Mononuclear cell (primary cell): ENCODE measurements around the gene CATSPERZ. TPM values are rescaled to one million over a fixed set of nuclear protein-coding genes. Genes with fewer than 3 reads are reported as not detected.
A peak's percentile ranks its signal among the peaks of the same experiment; 100 is the strongest.

Experiments
- H3K27me3 ChIP-seq: 2 replicates; pipeline ENCODE4 v1.6.0; 2011; ENCODE audit warnings: low read length, control low read depth; ENCODE audit not compliant: insufficient read depth
- H3K4me1 ChIP-seq: 2 replicates; pipeline ENCODE4 v1.5.1; 2011; ENCODE audit warnings: mild to moderate bottlenecking, low read length, control low read depth; ENCODE audit not compliant: insufficient read depth
- H3K4me3 ChIP-seq: 2 replicates; pipeline ENCODE4 v1.5.1; 2011; ENCODE audit warnings: mild to moderate bottlenecking, low read length, moderate library complexity
- H3K9me3 ChIP-seq: 2 replicates; pipeline ENCODE4 v1.5.1; 2011; ENCODE audit warnings: low read depth, mild to moderate bottlenecking, control low read depth, low read length
- total RNA-seq: library from RNA; depleted of rRNA; stranded (reverse); fragments of >200 nt; gene quantifications from one replicate; pipeline ENCODE4 v1.2.3, GENCODE V29; 2012

Gene CATSPERZ
- total RNA-seq, 1 donor = not detected

- Histone ChIP-seq H3K4me3 (no peak overlapping the region), H3K9me3 (no peaks in the 10 kb centered on the region), H3K27me3 (no peaks in the 10 kb centered on the region), H3K4me1 (peaks cover 20% of the 10 kb centered on the region)
Measured at GRCh38 chr11:64327993-64328392, 27.8 kb downstream of the CATSPERZ start.

- Histone ChIP-seq H3K4me1 (peaks cover 34% of the 10 kb centered on the region), H3K27me3 (no peaks in the 10 kb centered on the region), H3K4me3 (no peak overlapping the region), H3K9me3 (no peaks in the 10 kb centered on the region)
Measured at GRCh38 chr11:64330888-64331287, 30.7 kb downstream of the CATSPERZ start.

GRCh38 chr11:64331569-64332371 is 31.6 kb downstream of the CATSPERZ start:
- H3K4me3 ChIP-seq = no peak overlapping the region
- H3K27me3 ChIP-seq = no peaks in the 10 kb centered on the region
- H3K9me3 ChIP-seq = no peaks in the 10 kb centered on the region
- peaks cover 34% of the 10 kb centered on the region for H3K4me1 ChIP-seq

GRCh38 chr11:64333556-64333955 is 33.4 kb downstream of the CATSPERZ start:
- H3K4me1 ChIP-seq = peaks cover 36% of the 10 kb centered on the region
- H3K9me3 ChIP-seq = no peaks in the 10 kb centered on the region
- no peak overlapping the region for H3K4me3 ChIP-seq

DNA sequence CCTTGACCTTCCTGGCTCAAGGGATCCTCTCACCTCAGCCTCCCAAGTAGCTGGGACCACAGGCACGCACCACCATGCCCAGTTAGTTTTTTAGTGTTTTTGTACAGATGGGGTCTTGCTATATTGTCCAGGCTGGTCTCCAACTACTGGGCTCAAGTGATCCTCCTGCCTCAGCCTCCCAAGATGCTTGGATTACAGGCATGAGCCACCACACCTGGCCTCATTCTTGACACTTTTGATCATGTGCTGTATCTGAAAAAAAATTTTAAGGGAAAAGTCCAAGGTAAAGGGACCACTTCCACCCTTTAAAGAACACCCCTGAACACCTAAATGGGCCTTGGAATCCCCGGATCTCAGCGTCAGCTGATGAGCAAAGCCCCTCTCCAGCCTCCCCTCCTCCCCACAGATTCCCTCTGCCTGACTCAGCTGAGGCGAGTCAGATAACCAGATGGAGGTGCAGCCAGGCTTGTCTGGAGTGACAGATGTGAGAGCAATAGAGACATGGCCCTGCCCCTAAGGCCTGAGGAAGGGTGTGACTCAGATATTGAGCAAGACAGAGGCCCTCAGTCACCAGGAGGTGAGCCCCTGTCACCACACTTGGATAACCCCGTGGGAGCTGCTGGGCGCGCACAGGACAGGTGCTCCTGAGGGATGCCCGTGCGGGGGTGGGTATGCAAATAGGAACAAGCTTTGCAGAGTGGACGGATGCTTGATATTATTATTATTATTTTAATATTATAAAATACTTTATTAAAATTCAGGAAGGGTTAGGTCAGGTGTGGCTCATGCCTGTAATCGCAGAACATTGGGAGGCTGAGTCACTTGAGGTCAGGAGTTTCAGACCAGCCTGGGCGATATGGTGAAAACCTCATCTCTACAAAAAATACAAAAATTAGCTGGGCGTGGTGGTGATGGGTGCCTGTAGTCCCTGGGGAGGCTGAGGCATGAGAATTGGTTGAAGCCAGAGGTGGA is 34.9 kb downstream of the CATSPERZ start:
- Histone ChIP-seq H3K27me3 (no peaks in the 10 kb centered on the region), H3K4me1 (peaks cover 51% of the 10 kb centered on the region), H3K9me3 (no peaks in the 10 kb centered on the region), H3K4me3 (no peak overlapping the region)

More at GRCh38 chr11:64333556-64333955, 33.4 kb downstream of the CATSPERZ start:
- no peaks in the 10 kb centered on the region for H3K27me3 ChIP-seq

GRCh38 chr11:64337538-64338249 is 37.5 kb downstream of the CATSPERZ start:
- Histone ChIP-seq H3K9me3 (no peaks in the 10 kb centered on the region), H3K4me1 (peaks cover 54% of the 10 kb centered on the region), H3K27me3 (no peaks in the 10 kb centered on the region), H3K4me3 (no peak overlapping the region)

- Histone ChIP-seq H3K4me3 (no peak overlapping the region), H3K9me3 (no peaks in the 10 kb centered on the region), H3K27me3 (no peaks in the 10 kb centered on the region), H3K4me1 (peaks cover 57% of the 10 kb centered on the region)
Measured at GRCh38 chr11:64338716-64339115, 38.6 kb downstream of the CATSPERZ start.

DNA sequence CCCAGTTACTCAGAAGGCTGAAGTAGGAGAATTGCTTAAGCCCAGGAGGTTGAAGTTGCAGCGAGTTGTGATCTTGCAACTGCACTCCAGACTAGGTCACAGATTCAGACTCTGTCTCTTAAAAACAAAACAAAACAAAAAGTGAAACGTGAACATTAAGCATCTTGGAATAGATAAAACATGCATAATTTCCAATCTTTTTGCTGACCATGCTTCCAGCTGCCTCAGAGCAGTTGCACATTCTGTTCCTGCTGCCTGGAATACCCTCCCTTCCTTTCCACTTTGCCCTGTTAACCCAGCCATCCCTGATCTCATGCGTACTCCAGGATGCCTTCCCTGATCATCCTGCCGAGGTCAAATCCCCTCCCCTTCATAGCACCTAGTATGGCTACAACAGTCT is 39.1 kb downstream of the CATSPERZ start:
- Histone ChIP-seq H3K4me3 (peak overlapping the region; percentile 60), H3K4me1 (peaks cover 57% of the 10 kb centered on the region), H3K9me3 (no peaks in the 10 kb centered on the region), H3K27me3 (no peaks in the 10 kb centered on the region)

- H3K4me3 ChIP-seq = peak within 1 kb of the TSS; percentile 60
- no peaks in the 10 kb centered on the region for H3K9me3 ChIP-seq
- H3K4me1 ChIP-seq = peaks cover 51% of the 10 kb centered on the region
- H3K27me3 ChIP-seq = no peaks in the 10 kb centered on the region
Measured at GRCh38 chr11:64339754-64340408, 39.7 kb downstream of the CATSPERZ start, which contains the start of gene CCDC88B. Gene CCDC88B (plus strand): TSS chr11:64340204. CDS start chr11:64340267, 63 bp downstream.

- peak overlapping the region; percentile 60 for H3K4me3 ChIP-seq
- no peaks in the 10 kb centered on the region for H3K9me3 ChIP-seq
- peaks cover 43% of the 10 kb centered on the region for H3K4me1 ChIP-seq
- H3K27me3 ChIP-seq = no peaks in the 10 kb centered on the region
Measured at GRCh38 chr11:64340671-64341335, 40.6 kb downstream of the CATSPERZ start.

DNA sequence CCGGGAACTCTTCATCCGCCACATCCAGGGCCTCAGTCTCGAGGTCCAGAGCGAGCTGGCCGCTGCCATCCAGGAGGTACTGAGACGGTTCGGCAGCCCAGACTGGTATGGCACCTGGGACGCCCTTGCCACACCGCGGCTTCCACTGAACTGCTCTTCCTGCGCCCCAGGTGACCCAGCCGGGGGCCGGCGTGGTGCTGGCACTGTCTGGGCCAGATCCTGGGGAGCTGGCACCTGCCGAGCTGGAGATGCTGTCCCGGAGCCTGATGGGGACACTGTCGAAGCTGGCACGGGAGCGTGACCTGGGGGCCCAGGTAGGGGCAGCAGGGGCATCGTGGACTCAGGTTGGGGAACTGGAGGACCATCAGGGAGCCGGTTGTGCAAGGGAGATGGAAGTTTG is 41.3 kb downstream of the CATSPERZ start:
- H3K9me3 ChIP-seq = no peaks in the 10 kb centered on the region
- H3K4me1 ChIP-seq = peaks cover 43% of the 10 kb centered on the region
- H3K4me3 ChIP-seq = peak overlapping the region; percentile 60
- H3K27me3 ChIP-seq = no peaks in the 10 kb centered on the region

GRCh38 chr11:64341851-64342791 is 42.0 kb downstream of the CATSPERZ start:
- H3K9me3 ChIP-seq = no peaks in the 10 kb centered on the region
- peak overlapping the region; percentile 19 for H3K4me3 ChIP-seq
- H3K27me3 ChIP-seq = no peaks in the 10 kb centered on the region
- peaks cover 48% of the 10 kb centered on the region for H3K4me1 ChIP-seq
